ENCODE measurements around the gene ATL2.

- TF ChIP-seq EZH2 (IDR thresholded peaks at IDR 0.05; ENCODE audit: borderline replicate concordance, insufficient read depth, low read depth, low read length, poor library complexity, severe bottlenecking) (no peak), CTCF (IDR thresholded peaks at IDR 0.05) (no peak)
Measured at GRCh38 chr2:38409156-38410102, 32.4 kb upstream of the ATL2 start.
